Neural cell (in vitro differentiated cells): ENCODE measurements around the gene DUSP28.

ENCODE experiments used
- EZH2 ChIP-seq: fragments of 200-600, 300-800 bp; shearing (Covaris generic), sonication (generic); IDR thresholded peaks from 2 replicates; pipeline ENCODE4 v1.6.1; 2014; ENCODE audit warnings: antibody characterized with exemption, low read length, borderline replicate concordance, mild to moderate bottlenecking; ENCODE audit not compliant: insufficient read depth, poor library complexity, severe bottlenecking
- MXI1 ChIP-seq: fragments of 450-650 bp; conservative IDR thresholded peaks from 2 replicates; pipeline ENCODE4 v1.6.1; 2014; ENCODE audit warnings: antibody characterized with exemption, mild to moderate bottlenecking; ENCODE audit not compliant: poor library complexity, severe bottlenecking
- POLR2AphosphoS5 ChIP-seq: IDR thresholded peaks from 2 replicates; pipeline ENCODE4 v1.6.1; 2012
- SMC3 ChIP-seq: fragments of 450-650 bp; conservative IDR thresholded peaks from 2 replicates; pipeline ENCODE4 v1.6.1; 2014; ENCODE audit warnings: antibody characterized with exemption, mild to moderate bottlenecking, moderate library complexity; ENCODE audit not compliant: poor library complexity
- TAF1 ChIP-seq: IDR thresholded peaks from 2 replicates; pipeline ENCODE4 v1.6.1; 2012; ENCODE audit warnings: low read depth
- TF ChIP-seq, protein P1 (sequence below): fragments of 450-650 bp; IDR thresholded peaks from 2 replicates; pipeline ENCODE4 v1.5.1; 2014; ENCODE audit warnings: antibody characterized with exemption, mild to moderate bottlenecking, moderate library complexity; ENCODE audit not compliant: poor library complexity, severe bottlenecking
- TF ChIP-seq, protein P2 (sequence below): IDR thresholded peaks from 2 replicates; pipeline ENCODE4 v1.6.1; 2012; ENCODE audit warnings: borderline replicate concordance

DNA sequence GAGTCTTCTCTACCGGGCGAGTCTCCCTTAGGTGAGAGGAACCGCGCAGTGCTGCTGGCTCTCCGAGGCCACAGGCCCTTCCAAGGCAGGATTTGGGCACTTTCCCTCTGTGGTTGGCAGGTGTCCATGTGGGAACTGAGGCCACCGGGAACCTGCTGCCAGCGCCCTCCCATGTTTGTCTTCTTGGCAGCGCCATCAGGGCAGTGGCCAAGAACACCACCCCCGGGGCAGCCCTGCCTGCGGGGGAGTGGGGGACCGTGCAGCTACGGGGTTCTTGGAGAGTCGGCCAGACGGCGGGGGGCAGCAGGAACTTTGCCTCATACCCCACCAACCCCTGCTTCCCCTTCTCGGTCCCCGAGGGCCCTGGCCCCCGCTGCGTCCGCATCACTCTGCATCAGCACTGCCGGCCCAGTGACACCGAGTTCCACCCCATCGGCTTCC, 36.4 kb downstream of the DUSP28 start:
- TF ChIP-seq EZH2 = no peak
- TF ChIP-seq MXI1 = no peak
- TF ChIP-seq, protein P1, sequence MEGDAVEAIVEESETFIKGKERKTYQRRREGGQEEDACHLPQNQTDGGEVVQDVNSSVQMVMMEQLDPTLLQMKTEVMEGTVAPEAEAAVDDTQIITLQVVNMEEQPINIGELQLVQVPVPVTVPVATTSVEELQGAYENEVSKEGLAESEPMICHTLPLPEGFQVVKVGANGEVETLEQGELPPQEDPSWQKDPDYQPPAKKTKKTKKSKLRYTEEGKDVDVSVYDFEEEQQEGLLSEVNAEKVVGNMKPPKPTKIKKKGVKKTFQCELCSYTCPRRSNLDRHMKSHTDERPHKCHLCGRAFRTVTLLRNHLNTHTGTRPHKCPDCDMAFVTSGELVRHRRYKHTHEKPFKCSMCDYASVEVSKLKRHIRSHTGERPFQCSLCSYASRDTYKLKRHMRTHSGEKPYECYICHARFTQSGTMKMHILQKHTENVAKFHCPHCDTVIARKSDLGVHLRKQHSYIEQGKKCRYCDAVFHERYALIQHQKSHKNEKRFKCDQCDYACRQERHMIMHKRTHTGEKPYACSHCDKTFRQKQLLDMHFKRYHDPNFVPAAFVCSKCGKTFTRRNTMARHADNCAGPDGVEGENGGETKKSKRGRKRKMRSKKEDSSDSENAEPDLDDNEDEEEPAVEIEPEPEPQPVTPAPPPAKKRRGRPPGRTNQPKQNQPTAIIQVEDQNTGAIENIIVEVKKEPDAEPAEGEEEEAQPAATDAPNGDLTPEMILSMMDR = no peak
- TF ChIP-seq, protein P2, sequence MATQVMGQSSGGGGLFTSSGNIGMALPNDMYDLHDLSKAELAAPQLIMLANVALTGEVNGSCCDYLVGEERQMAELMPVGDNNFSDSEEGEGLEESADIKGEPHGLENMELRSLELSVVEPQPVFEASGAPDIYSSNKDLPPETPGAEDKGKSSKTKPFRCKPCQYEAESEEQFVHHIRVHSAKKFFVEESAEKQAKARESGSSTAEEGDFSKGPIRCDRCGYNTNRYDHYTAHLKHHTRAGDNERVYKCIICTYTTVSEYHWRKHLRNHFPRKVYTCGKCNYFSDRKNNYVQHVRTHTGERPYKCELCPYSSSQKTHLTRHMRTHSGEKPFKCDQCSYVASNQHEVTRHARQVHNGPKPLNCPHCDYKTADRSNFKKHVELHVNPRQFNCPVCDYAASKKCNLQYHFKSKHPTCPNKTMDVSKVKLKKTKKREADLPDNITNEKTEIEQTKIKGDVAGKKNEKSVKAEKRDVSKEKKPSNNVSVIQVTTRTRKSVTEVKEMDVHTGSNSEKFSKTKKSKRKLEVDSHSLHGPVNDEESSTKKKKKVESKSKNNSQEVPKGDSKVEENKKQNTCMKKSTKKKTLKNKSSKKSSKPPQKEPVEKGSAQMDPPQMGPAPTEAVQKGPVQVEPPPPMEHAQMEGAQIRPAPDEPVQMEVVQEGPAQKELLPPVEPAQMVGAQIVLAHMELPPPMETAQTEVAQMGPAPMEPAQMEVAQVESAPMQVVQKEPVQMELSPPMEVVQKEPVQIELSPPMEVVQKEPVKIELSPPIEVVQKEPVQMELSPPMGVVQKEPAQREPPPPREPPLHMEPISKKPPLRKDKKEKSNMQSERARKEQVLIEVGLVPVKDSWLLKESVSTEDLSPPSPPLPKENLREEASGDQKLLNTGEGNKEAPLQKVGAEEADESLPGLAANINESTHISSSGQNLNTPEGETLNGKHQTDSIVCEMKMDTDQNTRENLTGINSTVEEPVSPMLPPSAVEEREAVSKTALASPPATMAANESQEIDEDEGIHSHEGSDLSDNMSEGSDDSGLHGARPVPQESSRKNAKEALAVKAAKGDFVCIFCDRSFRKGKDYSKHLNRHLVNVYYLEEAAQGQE = no peak
- no peak for TF ChIP-seq POLR2AphosphoS5
- no peak for TF ChIP-seq SMC3
- no peak for TF ChIP-seq TAF1
